Activated CD4-positive, CD25-positive, alpha-beta regulatory T cell treated with anti-CD3 and anti-CD28 coated beads, Interleukin-2, amount 50 U/mL, for 24 hours (primary cell): ENCODE data around the gene RNMT.
"Not testable (repeated sequence)": the region's sequence is repeated elsewhere in the genome, so short reads cannot be mapped to it uniquely, and the experiment has no call there.

Source experiments
- ATAC-seq, 2 donors: fragments of 150-1000 bp; cut with Tn5 transposase; one replicate each; pipeline ENCODE4 v1.10.0; 2021; ENCODE audit warnings: mild to moderate bottlenecking in 1 of 2, moderate library complexity in 1 of 2

RNMT gene

DNA sequence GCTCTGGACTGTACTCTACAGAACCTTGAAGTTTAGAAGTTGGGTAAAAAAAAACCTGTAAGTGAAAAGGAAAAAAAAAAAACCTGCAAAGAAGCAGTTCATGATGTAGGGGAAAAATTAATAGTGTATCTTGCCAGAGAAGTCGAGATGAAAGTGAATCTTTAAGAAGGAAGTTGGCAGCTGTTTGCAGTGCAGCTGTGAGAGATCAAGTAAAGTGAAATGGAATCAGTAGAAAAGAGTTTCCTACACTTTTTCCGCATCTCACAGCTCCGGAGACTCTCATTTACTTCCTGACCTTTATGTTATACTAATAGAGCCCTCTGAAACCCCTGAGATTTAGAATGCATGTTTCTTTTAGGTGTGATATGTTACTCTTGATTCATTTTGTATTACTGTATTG is 19.2 kb downstream of the RNMT start:
- ATAC-seq, result no peak

DNA sequence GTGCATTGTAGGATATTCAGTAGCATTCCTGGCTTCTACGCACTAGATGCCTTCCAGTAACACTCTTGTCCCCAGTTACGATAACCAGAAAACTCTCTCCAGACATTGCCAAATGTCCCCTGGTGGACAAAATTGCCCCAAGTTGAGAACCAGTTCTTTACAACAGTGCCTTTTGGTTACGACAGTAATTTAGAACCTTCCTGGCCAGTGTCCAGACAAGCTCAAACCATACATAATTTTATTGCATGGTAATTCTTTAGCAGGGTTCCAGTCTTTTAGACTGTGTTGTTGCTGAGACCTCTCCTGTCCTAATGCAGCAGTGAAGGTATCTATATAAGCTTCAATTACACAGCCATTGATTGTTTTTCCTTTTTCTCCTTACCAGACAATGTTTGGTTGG is 20.2 kb downstream of the RNMT start:
- no peak for ATAC-seq

DNA sequence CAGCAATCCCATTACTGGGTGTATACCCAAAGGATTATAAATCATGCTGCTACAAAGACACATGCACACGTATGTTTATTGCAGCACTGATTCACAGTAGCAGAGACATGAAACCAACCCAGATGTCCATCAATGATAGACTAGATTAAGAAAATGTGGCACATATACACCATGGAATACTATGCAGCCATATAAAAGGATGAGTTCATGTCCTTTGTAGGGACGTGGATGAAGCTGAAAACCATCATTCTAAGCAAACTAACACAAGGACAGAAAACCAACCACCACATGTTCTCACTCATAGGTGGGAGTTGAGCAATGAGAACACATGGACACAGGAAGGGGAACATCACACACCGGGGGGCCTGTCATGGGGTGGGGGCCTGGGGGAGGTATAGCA is 25.1 kb downstream of the RNMT start:
- not testable (repeated sequence) for ATAC-seq

DNA sequence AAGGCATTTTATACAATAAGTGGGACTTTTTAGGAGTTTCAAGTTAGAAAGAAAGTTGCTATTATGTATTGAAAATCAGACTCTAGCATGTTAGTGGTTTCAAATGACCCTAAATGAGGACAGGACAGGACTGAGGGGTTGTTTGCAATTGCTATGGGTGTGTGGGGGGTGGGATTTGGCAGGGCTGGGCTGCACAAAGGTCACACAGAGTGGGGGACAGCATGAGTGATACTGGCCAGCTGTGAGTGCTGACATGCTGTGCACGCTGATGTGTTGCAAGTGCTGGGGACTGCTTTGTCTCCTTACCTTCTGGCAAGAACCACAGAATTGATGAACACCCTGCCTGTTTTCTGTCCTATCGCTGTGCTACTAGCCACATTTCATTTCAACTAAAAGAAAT is 29.8 kb downstream of the RNMT start:
- no peak for ATAC-seq

DNA sequence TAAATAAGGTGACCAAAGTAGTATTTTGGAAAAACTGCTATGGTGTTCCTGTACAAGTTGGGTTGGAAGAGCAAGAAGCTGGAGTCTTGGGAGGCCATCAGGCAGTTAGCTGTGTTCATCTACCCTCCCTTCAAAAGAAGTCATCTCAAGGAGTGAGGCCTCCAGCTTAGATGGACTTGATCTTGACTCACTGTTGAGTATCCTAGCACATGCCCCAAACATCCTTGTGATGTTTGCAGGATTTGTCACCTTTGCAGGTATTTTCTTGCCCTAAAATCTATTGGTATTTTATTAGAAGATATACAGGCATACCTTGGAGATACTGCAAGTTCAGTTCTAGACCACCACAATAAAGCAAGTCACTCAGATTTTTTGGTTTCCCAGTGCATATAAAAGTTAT is 30.2 kb downstream of the RNMT start:
- ATAC-seq, result no peak

DNA sequence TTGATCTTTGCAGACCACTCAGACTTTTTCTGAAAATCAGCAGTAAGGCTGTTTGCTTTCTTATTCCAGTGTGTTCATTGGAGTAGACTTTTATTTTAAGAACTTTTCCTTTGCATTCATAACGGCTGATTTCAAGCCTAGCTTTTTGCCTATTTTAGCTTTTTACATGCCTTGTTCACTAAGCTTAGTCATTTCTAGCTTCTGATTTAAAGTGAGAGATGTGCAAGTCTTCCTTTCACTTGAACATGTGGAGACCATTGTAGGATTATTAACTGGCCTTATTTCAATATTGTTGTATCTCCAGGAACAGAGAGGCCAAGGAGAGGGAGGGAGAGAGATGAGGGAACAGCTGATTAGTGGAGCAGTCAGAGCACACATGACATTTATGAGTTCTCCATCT is 32.1 kb downstream of the RNMT start:
- no peak for ATAC-seq

DNA sequence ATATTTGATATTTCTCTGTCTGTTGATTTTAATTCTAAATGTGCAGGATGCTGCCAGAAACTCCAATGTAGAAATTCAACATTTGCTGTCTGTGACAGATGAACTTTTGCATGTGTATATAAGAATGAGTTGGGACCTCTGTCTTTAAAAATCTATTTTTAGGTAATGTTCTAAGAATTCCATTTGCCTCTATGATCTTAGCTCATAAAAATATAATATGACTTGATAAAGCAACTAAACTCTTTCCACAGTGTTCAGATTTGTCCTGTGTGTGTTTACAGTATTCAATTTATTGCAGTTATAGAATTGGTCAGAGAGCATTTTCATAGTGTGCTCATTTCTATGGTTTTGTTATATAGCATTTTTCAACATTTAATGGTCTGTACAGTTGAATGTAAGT is 33.6 kb downstream of the RNMT start:
- ATAC-seq, result no peak

DNA sequence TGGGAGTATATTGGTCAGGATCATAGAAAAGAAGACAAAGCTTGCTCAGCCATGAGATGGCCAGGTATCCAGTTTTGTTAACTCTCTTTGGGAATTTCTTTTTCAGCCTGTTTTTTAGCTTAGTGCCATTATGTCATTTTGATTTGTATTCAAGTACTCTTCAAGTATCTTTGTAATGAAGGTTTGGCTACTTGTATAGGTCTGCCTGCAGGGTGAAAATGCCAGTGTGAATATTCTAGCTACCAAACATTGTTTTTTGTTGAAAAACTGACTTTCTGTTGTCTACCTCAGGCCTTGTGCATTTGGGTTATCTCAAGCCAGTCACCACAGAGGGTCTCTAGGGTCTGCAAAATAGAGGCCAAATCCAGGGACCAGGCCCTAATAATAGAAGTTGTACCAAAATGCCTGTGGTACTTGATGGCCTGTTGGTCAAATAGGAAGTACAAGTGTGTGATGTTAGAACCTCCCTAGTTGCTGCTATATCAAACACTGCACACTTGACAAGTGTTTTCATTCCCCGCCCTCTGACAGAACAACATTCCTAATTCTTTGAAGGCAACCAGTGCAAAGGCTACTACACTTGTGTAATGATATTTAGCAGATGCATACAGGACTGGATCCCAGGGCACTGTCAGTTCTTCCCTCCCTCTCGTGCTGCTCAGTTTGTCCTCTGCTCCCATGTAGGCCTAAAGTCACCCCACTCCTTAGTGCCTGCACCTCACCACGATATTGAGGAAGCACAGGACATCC is 36.4 kb downstream of the RNMT start:
- ATAC-seq, result no peak

DNA sequence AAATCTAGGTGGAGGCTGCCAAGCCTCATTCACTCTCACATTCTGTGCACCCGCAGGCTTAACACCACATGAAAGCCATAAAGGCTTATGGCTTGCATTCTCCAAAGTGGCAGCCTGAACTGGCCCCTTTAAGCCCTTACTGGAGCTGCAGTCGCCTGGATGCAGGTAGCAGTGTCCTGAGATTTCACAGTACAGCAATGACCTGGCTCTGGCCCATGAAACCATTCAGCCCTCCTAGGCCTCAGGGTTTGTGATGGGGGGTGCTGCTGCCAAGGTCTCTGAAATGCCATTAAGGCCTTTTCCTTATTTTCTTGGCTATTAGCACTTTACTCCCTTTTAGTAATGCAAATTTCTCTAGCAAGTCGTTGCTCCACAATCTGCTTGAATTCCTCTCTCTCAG is 48.6 kb downstream of the RNMT start:
- no peak for ATAC-seq

DNA sequence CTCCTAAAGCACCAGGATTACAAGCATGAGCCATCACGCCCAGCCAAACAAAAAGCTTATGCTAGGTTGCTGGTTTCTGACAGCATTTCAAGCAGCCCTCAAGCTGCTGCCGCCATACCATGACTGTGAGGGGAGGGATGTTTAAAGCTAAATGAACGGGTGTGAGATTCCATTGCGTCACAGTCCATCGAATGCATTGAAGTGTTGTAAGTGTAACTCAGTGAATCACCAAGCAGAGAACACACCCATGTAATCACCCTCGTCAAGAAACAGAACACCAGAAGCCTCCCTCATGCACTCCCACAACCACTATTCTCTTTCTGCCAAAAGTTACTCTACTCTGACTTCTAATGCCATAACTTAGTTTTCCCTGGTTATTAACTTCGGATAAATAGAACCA is 64.7 kb downstream of the RNMT start:
- no peak for ATAC-seq

DNA sequence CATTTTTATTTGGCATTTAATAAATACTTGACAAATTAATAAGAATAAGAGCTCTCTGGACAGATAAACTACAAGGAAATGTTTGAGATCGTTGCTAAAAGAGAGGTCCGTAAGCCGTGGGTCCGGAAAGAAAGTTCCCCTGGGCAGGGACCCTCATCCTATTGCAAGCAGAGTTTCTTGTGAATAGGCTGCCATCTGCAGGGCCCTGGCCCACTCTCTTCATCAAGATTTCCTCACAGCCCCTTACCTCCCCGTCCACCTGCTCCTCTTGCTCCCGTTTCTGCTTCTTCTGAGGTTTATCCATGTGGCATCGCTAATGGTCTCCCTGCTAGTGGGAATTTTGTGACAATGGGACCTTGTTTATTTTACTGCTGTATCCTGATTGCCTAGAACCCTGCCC is 67.3 kb downstream of the RNMT start:
- no peak for ATAC-seq

DNA sequence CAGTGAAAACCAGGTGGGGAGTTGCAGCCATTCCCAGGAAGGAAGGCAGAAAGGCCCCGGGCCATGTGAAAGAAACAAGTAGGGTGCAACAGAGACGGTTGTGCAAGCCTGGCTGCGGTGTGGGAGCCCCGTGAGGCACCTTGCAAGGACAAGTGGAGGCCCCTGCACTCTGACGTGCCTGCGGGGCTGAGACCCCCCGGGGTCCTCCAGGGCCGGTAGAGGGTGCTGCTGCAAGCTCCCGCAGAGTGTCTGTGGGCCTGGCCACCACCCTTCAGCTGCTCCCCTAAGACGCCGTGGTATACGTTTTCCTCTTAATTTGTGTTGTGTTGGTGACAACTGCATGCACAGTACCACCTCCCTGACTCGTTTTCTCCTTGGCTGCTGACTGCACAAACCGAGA is 70.0 kb downstream of the RNMT start:
- no peak for ATAC-seq

DNA sequence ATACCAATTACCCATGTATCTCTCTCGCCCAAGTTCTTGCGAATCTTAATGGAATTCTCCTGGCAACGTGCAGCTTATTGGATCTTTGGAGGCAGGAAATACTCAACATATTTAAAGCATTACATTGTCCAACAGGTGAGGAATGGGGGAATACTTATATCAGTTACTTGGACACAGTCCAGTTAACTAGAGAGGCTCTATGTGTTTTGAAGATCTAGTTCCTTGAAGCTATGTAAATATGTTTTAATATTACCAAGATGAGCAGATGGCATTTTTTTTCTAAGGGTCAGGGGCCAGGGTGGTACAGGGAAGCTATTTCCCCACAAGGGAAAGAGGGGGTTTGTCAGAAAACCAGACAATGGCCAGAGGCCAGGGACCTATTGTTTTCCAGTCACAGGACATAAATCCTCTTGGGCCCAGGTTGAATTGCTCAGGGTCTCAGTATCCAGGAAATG is 70.7 kb downstream of the RNMT start:
- ATAC-seq, result no peak

DNA sequence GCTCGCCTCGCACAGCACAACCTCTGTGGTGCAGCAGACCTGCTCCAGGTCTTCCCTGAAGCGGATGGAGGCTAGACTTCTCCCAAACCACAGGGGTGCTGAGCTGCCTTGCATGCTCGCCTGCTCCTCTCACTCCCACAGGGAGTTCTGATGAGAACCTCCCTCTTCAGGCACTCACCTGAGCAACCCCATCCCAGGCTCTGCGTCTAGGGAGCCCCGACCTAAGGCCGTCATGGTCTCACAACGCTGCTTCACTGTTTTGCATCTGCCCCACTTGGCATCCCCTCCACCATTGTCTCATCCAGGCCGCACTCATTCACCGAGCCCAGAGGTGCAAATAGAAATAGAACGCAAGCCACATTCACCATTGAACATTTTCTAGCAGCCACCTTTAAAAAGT is 72.9 kb downstream of the RNMT start:
- ATAC-seq, result no peak

DNA sequence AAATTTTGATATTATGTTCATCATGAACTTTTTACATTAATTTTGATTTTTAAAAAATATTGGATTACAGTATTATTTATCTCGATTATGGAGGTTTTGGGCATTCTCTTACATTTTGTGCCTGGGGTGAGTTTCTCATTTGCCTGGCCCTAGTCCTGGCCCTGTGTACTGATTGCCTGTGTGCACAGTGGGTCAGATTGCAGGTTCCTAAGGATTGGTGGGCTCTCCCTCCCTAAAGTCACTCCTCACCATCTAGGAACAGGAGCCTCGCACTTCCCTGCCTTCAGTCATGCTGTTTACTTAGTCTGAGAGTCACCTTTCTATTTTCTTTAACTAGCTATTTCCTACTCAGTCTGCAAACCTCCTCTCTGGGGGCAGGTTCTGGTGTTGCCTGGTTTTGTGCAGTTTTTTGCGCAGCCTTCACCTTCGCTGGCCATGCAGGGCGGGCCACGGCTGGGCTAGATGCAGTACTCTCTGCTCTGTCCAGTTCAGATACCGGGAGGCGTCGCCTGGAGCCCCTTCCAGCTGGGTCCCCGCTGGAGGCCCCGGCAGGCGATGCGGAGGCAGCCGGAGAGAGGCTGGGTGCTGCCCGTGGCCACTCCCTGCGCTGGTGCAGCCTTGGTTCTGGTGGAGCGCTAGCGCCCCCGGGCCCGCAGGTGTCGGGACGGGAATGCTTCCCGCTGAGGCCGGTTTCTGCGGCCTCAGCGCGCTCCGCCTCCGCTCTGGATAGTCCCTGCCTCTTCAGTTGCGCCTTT is 74.2 kb downstream of the RNMT start:
- ATAC-seq, result peak; percentile 71 to 75

DNA sequence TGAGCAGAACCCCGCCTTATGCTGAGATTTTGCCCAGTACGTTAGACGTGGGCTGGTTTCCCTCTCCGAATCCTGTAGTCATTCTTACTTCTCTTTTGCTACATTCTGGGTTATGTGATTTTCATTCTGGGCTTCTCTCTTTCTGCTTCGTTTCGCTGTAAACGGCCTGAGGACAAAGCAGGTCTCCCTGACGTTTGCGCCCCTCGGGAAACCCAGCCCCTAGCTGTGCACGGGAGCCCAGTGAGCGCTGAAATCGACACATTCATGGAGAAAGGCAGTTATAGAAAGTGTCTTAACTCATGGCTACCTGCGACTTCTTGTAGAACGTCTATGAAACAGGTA is 74.8 kb downstream of the RNMT start:
- ATAC-seq, result no peak

DNA sequence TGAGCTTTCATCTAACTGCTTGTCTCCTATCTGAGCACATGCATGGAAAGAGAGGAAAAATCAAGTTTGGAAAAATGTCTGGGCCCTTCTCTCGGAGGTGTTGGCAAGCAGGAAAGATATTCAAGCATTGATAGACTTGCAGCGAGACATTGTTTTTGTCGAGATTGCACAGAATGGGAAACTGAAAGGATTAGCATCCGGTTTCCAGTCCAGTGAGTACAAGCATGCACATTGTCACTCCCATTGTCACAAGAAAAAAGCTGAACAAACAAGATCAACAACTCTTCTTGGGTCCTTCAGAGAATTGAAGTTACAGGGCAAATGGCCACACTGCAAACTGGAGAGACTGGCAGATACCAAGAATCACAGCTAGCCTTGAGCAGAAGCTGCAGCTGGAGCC is 77.8 kb downstream of the RNMT start:
- no peak for ATAC-seq

DNA sequence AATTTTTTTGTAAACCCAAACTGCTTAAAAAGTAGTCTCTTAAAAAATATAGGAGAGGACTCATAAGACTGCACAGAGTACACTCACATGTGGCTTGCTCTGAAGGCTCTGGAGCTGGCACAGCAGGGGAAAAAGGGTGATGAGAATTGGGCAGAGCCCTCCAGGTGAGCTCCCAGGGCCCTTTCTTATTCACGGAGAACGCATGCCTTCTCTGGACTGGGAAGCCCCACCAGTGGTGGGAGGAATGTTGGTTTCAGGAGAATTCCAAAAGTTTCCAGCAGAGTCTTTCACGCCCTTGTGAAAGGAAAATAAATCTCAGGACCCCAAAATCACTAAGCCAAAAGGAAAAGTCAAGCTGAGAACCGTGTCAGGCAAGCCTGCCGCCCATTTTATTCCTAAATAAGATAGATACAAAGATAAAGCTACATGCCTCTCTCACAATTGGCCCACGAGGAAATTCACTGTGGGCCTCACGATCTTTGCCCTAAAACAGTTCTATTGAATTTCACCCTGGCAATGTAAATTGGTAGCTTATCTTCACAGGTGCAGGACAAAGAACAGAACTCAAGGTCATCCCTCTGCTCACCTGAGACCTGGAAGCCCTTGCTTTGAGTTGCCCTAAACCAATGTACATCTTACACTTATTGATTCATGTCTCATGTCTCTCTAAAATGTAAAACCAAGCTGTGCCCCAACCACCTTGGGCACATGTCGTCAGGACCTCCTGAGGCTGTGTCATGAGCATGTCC is 82.0 kb downstream of the RNMT start:
- ATAC-seq, result no peak

DNA sequence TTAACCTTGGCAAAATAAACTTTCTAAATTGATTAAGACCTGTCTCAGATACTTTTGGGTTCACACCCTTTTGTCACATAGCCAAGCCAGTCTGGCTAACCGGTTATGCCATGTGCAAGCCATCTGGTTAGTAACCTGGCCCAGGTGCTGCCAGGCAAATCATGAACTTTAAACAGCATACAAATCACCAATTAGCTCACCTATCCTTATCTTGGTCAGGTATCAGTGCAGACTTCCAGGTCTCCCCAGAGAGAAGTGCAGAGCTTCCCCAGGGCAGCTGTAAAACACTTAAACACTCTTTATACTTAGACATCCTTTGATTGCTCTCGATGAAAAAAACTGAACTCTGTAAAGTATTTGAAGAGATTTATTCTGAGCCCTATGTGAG is 82.6 kb downstream of the RNMT start:
- ATAC-seq, result no peak

DNA sequence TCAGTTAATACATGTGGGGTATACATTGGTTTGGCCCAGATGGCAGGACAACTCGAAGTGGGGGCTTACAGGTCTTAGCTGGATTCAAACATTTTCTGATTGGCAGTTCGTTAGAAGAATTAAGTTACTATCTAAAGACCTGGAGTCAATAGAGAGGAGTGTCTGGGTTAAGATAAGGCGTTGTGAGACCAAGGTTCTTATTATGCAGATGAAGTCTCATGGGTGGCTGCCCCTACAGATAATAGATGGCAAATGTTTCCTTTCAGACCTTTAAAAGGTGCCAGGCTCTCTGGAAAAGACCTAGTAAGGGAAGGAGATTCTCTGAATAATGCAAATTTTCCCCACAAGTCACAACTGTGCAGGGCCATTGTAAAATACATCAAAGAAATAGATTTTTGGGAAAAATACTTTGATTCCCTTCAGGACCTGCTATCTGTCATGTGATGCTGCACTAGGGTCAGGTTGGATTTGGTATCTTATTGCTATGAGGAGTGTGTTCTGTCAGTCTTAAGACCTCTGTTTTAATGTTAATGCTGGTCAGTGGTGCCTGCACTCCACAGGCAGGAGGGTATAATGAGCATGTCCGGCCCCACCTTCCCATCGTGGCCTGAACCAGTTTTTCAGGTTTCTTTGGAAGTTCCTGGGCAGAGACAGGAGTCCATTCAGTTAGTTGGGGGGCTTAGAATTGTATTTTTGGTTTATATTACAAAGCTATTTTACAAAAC is 83.2 kb downstream of the RNMT start:
- ATAC-seq, result no peak

DNA sequence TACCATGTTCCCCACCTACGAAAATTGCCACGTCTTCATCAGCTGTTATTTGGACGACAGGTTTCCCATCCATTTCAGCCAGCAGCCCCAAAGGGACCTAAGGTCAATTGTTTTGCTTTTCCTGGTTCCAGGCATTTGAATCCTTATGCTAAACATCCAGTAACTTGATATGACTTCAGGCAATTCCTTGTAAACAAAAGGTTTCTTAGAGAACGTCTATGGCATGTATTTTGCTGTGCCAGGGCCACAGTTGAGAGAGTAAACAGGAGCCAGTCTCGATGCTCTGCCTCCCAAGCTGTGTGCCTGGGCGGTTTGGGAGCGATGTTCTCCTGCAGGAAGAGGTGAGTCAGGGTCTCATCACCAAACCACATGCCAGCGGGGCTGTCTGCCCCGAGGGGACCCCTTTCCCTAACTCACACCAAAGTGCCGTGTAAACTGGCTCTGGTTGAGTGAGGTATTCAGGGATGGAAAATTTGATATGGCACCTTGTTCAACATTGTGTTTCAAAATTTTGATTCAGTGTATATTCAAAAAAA is 84.5 kb downstream of the RNMT start:
- ATAC-seq, result no peak

DNA sequence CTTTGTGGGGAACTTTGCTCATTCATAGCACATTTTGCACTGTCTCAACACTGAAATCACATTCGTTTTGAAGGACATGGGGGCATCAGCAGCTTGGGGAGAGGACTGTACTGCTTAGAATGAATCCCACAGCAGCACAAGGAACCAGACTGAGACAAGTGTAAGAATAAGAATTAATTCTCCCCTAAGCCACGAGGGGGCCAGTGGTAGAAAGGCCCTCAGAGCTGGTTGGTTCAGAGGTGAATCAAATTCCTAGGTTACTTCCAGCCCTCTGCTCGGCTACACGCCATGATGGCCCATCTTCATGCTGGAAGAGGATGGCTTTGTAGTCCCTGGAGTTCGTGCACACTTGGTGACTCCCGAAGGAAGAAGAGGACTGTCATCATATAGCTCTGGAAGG is 85.5 kb downstream of the RNMT start:
- no peak for ATAC-seq

DNA sequence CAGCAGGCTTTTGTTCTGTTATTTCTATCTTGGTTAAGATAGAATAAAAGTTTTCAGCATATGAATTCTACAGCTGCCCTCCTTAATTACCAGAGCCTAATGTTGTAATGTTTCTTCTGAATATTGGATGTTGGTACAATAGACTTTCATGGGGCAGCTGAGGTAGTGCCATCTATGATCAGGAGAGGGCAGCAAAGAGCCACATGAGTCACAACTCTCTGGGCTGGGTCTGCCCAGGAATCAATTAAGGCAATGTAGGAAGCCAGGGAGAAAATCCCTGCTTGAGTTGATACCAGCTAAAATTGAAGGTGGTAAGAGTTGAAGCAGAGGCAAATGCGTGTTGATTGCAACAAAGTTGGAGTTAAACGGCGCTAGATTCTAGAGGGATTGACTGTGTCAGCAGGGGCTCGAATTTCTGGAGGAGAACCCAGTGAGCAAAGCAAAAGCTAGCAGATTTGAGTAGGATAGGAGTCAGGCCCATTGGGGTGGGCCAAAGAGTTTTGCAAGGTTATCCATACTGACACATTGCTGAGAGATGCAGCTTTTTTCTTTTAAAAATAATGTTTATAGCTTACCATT is 86.9 kb downstream of the RNMT start:
- peak; percentile 68 to 75 for ATAC-seq
